Activated B cell treated with CpG ODN at 0.5 μM for 24 hours (primary cell): ENCODE data around the gene CHD2. TPM values are rescaled to one million over a fixed set of nuclear protein-coding genes. Genes with fewer than 3 reads are reported as not detected.

Source experiments
- ATAC-seq: fragments of 200-7000 bp; cut with Tn5 transposase; one replicate; pipeline ENCODE4 v1.10.0; 2021; ENCODE audit warnings: low read depth, mild to moderate bottlenecking, moderate library complexity
- CTCF ChIA-PET: fragments of 350-600 bp; sonication (Branson Sonifier 250); formaldehyde crosslinking; loops from one replicate; lab custom pipeline; 2021; ENCODE audit warnings: antibody characterized with exemption; lab: Charles Lee
- POLR2A ChIA-PET: fragments of 350-600 bp; sonication (Branson Sonifier 250); formaldehyde crosslinking; loops from one replicate; lab custom pipeline; 2021; ENCODE audit warnings: antibody characterized with exemption; lab: Charles Lee
- DNase-seq: peaks from one replicate; pipeline ENCODE4 v3.0.0; 2022
- H3K27ac Mint-ChIP-seq: one replicate; pipeline ENCODE4 v1.8.0; 2020; ENCODE audit warnings: mixed read lengths
- H3K27me3 Mint-ChIP-seq: one replicate; pipeline ENCODE4 v1.8.0; 2021; ENCODE audit warnings: mixed read lengths
- H3K36me3 Mint-ChIP-seq: one replicate; pipeline ENCODE4 v1.8.0; 2021; ENCODE audit warnings: low read depth, mixed read lengths
- H3K4me1 Mint-ChIP-seq: one replicate; pipeline ENCODE4 v1.8.0; 2021; ENCODE audit warnings: mixed read lengths
- H3K4me3 Mint-ChIP-seq: one replicate; pipeline ENCODE4 v1.8.0; 2020; ENCODE audit warnings: mild to moderate bottlenecking, mixed read lengths
- H3K9me3 Mint-ChIP-seq: one replicate; pipeline ENCODE4 v1.8.0; 2020; ENCODE audit warnings: mixed read lengths
- intact Hi-C: fragments of 100-400 bp; cut with micrococcal nuclease; formaldehyde crosslinking; loops from one replicate; pipeline ENCODE4 v1.15.1; 2024
- total RNA-seq: library from RNA; stranded (reverse); gene quantifications from 2 replicates; pipeline ENCODE4 v1.2.3, GENCODE V29; 2022
- TF ChIP-seq, protein P1 (sequence below): fragments of 200-600 bp; IDR thresholded peaks from one replicate; pipeline ENCODE4 v1.8.0; 2022; ENCODE audit warnings: antibody characterized with exemption, mild to moderate bottlenecking

CHD2 gene
- total RNA-seq, 1 donor from 2014 or later = 298 TPM

- Mint-ChIP-seq H3K36me3 (peaks cover 88% of the 10 kb centered on the region), H3K4me1 (peaks cover 6% of the 10 kb centered on the region), H3K27me3 (no peaks in the 10 kb centered on the region), H3K27ac (no peak overlapping the region), H3K9me3 (no peaks in the 10 kb centered on the region), H3K4me3 (no peak overlapping the region)
- intact Hi-C loops = loop anchor here (1.0 to 5.0 kb wide), 4 partner anchors 15 to 74 kb away; no protein-coding TSS in a partner anchor
- CTCF ChIA-PET = interaction anchor here (0.6 kb wide), 1 partner anchor 141 kb away, joined by 4 read pairs; no protein-coding TSS in a partner anchor
- ATAC-seq = no peak
- DNase-seq = no peak
- POLR2A ChIA-PET = interaction anchor here (1.1 kb wide), 1 partner anchor 15 kb away, joined by 3 read pairs; no protein-coding TSS in a partner anchor
- TF ChIP-seq, protein P1, sequence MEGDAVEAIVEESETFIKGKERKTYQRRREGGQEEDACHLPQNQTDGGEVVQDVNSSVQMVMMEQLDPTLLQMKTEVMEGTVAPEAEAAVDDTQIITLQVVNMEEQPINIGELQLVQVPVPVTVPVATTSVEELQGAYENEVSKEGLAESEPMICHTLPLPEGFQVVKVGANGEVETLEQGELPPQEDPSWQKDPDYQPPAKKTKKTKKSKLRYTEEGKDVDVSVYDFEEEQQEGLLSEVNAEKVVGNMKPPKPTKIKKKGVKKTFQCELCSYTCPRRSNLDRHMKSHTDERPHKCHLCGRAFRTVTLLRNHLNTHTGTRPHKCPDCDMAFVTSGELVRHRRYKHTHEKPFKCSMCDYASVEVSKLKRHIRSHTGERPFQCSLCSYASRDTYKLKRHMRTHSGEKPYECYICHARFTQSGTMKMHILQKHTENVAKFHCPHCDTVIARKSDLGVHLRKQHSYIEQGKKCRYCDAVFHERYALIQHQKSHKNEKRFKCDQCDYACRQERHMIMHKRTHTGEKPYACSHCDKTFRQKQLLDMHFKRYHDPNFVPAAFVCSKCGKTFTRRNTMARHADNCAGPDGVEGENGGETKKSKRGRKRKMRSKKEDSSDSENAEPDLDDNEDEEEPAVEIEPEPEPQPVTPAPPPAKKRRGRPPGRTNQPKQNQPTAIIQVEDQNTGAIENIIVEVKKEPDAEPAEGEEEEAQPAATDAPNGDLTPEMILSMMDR = no peak
These were observed 37.8 kb downstream of the CHD2 start for GRCh38 chr15:92937901-92938300.

DNA sequence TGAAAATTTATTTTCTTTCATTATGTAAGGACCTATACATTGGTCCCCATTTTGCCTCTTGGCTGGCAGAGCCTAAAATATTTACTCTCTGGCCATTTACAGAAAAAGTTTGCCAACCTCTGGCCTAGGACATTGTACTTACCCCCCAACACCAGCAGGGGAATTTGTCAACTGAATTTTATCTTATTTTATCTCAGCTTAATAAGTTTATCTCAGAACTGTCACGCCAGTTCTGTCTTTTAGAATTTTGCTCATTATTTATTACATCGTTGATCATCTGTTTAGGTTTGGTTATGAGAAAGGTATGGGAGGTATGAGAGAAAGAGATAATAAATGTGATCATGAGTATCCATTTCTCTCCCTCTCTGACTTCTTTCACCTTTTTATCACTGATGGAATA lies 38.3 kb downstream of the CHD2 start:
- Mint-ChIP-seq H3K4me3 (no peak overlapping the region), H3K9me3 (no peaks in the 10 kb centered on the region), H3K36me3 (peaks cover 88% of the 10 kb centered on the region), H3K4me1 (peaks cover 6% of the 10 kb centered on the region), H3K27ac (no peak overlapping the region), H3K27me3 (no peaks in the 10 kb centered on the region)
- ATAC-seq = no peak
- intact Hi-C loops = loop anchor here (1.0 to 5.0 kb wide), 3 partner anchors 15 to 74 kb away; no protein-coding TSS in a partner anchor
- DNase-seq = no peak
- POLR2A ChIA-PET = no interaction called here
- CTCF ChIA-PET = interaction anchor here (0.6 kb wide), 1 partner anchor 141 kb away, joined by 4 read pairs; no protein-coding TSS in a partner anchor
- TF ChIP-seq, protein P1 = no peak

DNA sequence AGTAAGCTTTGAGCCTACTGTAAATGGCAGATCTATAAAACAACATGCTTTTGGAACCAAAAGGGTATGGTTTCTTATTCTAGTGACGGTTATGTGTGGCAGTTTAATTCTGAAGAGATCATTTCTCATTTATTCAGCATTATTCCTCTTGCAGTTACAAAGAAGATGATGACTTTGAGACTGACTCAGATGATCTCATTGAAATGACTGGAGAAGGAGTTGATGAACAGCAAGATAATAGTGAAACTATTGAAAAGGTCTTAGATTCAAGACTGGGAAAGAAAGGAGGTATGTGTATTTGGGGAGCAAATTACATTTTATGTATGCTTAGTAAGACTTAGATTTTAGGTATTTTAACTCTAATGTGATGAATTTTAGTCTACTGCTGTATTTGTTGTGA lies 41.5 kb downstream of the CHD2 start:
- TF ChIP-seq, protein P1 = no peak
- H3K4me1 Mint-ChIP-seq = peaks cover 7% of the 10 kb centered on the region
- H3K36me3 Mint-ChIP-seq = peaks cover 89% of the 10 kb centered on the region
- H3K27me3 Mint-ChIP-seq = no peaks in the 10 kb centered on the region
- no peak overlapping the region for H3K4me3 Mint-ChIP-seq
- intact Hi-C loops = loop anchor here (5.0 kb wide), 1 partner anchor 46 kb away; no protein-coding TSS in a partner anchor
- DNase-seq (no peak), ATAC-seq (no peak)
- H3K27ac Mint-ChIP-seq = no peak overlapping the region
- ChIA-PET POLR2A (interaction anchor here (0.7 kb wide), 1 partner anchor 144 kb away, joined by 3 read pairs; no protein-coding TSS in a partner anchor), CTCF (interaction anchor here (1.1 to 3.1 kb wide), 2 partner anchors 12 to 144 kb away, joined by 3 to 9 read pairs; no protein-coding TSS in a partner anchor)
- no peaks in the 10 kb centered on the region for H3K9me3 Mint-ChIP-seq

DNA sequence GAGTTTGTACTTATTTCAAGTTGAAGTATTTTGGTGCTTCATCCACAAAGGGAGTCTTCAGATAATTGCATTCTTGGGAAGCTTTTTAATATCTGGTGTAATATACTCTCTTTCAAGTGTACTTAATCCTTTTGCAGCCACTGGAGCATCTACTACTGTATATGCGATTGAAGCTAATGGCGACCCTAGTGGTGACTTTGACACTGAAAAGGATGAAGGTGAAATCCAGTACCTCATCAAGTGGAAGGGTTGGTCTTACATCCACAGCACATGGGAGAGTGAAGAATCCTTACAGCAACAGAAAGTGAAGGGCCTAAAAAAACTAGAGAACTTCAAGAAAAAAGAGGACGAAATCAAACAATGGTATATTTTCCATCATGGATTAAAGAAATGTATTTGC lies 42.6 kb downstream of the CHD2 start:
- ATAC-seq (no peak), DNase-seq (no peak)
- POLR2A ChIA-PET = no interaction called here
- Mint-ChIP-seq H3K27ac (no peak overlapping the region), H3K4me3 (no peak overlapping the region), H3K36me3 (peaks cover 89% of the 10 kb centered on the region), H3K27me3 (no peaks in the 10 kb centered on the region), H3K4me1 (peaks cover 3% of the 10 kb centered on the region), H3K9me3 (peaks cover 2% of the 10 kb centered on the region)
- CTCF ChIA-PET = interaction anchor here (1.1 to 3.1 kb wide), 2 partner anchors 11 to 145 kb away, joined by 3 to 9 read pairs; no protein-coding TSS in a partner anchor
- TF ChIP-seq, protein P1 = no peak
- intact Hi-C loops = loop anchor here (5.0 kb wide), 1 partner anchor 45 kb away; no protein-coding TSS in a partner anchor

GRCh38 chr15:92943581-92943980 lies 43.5 kb downstream of the CHD2 start:
- no peak for ATAC-seq
- TF ChIP-seq, protein P1 = no peak
- peaks cover 91% of the 10 kb centered on the region for H3K36me3 Mint-ChIP-seq
- intact Hi-C loops = loop anchor here (5.0 kb wide), 1 partner anchor 44 kb away; no protein-coding TSS in a partner anchor
- no peak overlapping the region for H3K27ac Mint-ChIP-seq
- no peak overlapping the region for H3K4me3 Mint-ChIP-seq
- H3K4me1 Mint-ChIP-seq = peaks cover 3% of the 10 kb centered on the region
- H3K27me3 Mint-ChIP-seq = no peaks in the 10 kb centered on the region
- peaks cover 8% of the 10 kb centered on the region for H3K9me3 Mint-ChIP-seq
- POLR2A ChIA-PET = no interaction called here
- no peak for DNase-seq
- CTCF ChIA-PET = no interaction called here
